ENCODE data around the gene CORO7.

Gene CORO7

GRCh38 chr16:4416200-4417032, at the start of gene CORO7:
Gene CORO7, minus strand, starts transcription at chr16:4416596. Its CDS starts 78 bp downstream, at chr16:4416518.
- peak; percentile 96 for DNase-seq (ENCODE audit: extremely low read depth in 1 of 2, low read depth in 1 of 2)

GRCh38 chr16:4463522-4464163, 47.2 kb upstream of the CORO7 start:
- DNase-seq (ENCODE audit: extremely low read depth in 1 of 2, low read depth in 1 of 2) = no peak

GRCh38 chr16:4461250-4462085, 45.1 kb upstream of the CORO7 start:
- DNase-seq (ENCODE audit: extremely low read depth in 1 of 2, low read depth in 1 of 2) = no peak

DNA sequence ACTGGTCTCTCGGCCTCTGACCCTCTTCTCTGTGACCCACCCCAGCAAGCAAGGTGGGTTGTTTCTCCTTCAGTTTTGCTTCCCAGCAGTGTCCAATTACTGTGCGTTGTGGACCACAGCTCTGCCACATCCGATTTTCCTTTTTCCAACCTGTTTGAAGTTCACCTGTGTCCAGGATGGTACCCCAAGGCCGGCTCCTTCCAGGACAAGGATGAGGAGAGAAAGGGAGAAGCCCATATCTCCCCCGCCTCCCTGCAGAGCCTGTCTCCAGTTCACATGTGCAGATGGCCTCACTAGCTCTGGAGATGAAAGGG, 44.5 kb upstream of the CORO7 start:
- no peak for DNase-seq (ENCODE audit: extremely low read depth in 1 of 2, low read depth in 1 of 2)

DNA sequence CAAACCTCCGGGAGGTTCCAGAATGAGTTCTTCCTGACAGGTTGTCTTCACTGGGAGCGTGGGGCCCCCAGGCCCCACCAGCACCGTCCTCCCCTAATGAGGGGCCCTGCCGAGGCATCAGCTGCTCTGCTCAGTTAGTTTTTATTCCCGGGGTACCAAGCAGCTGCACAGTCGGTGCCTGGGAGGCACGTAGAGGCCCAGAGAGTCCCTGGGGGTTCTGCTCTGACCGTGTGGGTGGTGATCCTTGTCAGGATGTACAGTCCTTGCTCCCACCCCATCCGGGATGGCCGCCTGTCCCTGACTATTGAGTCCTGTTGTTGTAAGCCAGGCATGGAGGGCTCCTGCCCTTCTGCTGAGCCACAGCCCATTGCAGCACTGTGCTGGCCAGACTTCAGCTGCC, 39.6 kb upstream of the CORO7 start:
- DNase-seq (ENCODE audit: extremely low read depth in 1 of 2, low read depth in 1 of 2) = no peak

- DNase-seq (ENCODE audit: extremely low read depth in 1 of 2, low read depth in 1 of 2) = no peak
Measured at GRCh38 chr16:4455081-4455480, 38.7 kb upstream of the CORO7 start.

DNA sequence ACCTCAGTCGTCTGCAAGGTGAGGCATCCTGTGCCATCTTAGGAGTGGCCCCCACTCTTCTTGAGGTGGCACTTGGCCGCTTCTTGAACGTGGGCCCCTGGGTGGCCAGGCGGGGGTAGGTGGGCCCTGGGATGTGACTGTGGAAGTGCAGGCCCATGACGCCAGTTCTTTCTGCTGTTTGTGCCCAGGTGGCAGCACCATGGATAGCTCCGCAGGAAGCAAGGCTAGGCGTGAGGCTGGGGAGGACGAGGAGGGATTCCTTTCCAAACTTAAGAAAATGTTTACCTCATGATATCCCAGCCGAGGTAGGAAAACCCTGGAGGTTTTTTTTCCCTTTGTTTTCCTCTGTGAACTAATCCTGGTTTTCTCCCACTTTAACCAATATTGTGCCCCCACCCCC, 38.2 kb upstream of the CORO7 start:
- DNase-seq (ENCODE audit: extremely low read depth in 1 of 2, low read depth in 1 of 2) = no peak

GRCh38 chr16:4452674-4453073, 36.3 kb upstream of the CORO7 start:
- DNase-seq (ENCODE audit: extremely low read depth in 1 of 2, low read depth in 1 of 2) = no peak

GRCh38 chr16:4450931-4451519, 34.6 kb upstream of the CORO7 start:
- DNase-seq (ENCODE audit: extremely low read depth in 1 of 2, low read depth in 1 of 2) = no peak

DNA sequence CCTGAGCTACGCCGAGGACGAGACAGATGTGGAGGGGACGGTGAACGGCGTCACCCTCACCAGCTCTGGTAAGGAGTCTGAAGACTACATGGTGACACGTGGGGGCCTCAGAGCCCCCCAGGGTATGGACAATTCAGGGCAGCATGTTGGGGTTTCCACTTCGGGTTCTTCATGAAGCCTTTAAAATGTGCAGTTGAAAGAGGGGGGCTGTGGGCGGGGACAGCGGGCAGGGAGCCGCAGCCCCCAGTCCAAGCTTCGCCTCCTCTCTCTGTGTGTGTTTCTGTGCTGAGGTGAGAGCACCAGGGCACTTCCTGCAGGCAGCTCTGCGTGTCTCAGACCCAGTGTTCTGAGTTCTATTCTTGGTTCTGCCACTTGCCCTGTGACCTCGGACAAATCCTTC, 34.0 kb upstream of the CORO7 start:
- DNase-seq (ENCODE audit: extremely low read depth in 1 of 2, low read depth in 1 of 2) = no peak

DNA sequence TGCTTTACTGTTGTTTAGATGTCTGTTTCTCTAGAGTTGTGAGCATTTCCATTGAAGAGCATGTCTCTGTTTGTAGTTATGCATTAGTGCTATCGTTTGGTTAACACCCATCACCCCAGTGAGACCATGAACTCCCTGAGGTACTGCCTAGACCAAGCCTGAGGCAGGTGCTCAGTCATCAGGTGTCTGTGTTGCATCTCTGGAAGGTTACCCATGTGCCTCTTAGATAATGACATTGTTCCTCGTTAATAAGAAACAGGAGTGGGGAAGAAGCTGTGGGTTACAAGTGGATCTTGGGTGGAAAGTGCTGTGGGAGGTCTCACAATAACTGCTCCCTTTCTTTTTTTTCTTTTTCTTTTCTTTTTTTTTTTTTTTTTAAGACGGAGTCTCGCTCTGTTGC, 27.6 kb upstream of the CORO7 start:
- no peak for DNase-seq (ENCODE audit: extremely low read depth in 1 of 2, low read depth in 1 of 2)

DNA sequence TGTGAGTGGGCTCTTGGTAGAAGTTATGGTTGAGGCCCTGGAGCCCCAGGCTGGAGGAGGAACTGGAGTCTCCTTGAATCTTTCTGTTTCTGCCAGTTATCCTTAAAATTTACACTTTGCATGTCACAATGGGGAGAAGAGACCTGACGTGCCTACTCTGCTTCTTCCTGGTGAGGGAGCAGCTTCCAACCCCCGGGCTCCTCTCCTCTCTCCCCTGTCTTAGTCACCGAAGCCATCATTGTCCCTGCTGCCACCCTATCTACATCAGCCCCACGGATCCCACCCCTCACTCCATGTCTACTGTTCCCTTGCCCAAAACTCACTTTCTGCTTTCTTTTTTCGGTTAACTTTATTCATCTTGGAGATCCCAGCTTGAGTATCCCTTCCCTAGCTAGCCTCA, 26.9 kb upstream of the CORO7 start:
- no peak for DNase-seq (ENCODE audit: extremely low read depth in 1 of 2, low read depth in 1 of 2)

DNA sequence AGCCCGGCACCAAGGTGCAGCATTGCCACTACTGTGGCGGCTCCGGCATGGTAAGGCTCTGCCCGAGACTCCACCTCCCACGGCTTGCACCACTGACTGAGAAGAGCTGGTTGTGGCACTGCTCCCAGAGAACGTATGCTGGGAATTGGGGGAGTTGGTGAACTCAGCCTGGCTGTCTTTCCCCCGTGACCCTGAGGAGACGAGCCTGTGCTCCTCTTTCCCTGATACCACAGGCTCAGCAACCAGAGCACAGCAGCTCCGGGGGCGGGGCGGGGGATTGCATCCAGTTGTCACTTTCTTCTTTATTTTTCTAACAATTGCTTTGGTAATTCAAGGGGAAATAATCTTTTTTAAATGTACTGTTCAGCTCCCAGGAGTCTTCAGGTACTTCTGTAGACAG, 26.0 kb upstream of the CORO7 start:
- no peak for DNase-seq (ENCODE audit: extremely low read depth in 1 of 2, low read depth in 1 of 2)

DNA sequence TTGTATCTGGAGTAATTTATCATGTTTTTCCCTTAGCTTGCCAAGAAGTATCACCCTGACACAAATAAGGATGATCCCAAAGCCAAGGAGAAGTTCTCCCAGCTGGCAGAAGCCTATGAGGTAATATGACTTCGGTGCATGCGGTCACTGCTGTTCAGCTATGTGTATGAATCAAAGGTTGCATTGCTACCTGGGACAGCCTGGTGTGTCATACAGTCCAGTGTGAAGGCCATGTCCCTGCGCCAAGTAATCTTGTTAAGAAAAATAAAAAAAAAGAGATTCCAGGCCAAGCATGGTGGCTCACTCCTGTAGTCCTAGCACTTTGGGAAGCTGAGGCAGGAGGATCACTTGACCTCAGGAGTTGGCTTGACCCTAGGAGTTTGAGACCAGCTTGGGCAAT, 21.0 kb upstream of the CORO7 start:
- DNase-seq (ENCODE audit: extremely low read depth in 1 of 2, low read depth in 1 of 2) = no peak

DNA sequence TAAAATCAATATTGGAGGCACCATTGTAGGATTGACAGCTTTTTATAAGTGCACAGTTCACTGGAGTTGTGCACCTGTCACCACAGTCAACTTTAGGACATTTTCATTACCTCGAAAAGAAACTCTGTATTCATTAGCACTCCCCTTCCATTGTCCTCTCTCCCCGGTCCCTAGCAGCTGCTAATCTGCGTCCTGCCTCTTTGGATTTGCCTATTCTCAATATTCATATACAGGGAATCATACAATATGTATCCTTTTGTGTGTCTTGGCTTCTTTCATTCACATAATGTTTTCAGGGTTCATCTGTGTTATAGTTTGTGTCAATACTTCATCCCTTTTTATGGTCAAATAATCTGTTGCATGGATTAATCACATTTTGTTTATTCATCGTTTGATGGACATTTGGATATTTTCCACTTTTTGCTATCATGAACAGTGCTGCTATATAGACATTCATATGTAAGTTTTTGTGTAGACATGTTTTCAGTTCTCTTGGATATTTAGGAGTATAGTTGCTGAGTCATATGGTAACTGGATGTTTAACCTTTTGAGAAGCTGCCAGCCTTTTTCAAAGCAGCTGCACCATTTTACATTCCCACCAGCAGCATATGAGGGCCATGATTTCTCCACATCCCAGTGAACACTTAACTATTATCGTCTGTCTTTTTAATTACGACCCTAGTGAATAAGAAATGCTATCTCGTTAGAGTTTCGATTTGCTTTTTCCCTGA, 19.1 kb upstream of the CORO7 start:
- no peak for DNase-seq (ENCODE audit: extremely low read depth in 1 of 2, low read depth in 1 of 2)

GRCh38 chr16:4433914-4434787, 17.8 kb upstream of the CORO7 start:
- DNase-seq (ENCODE audit: extremely low read depth in 1 of 2, low read depth in 1 of 2) = no peak

GRCh38 chr16:4433228-4433627, 16.8 kb upstream of the CORO7 start:
- DNase-seq (ENCODE audit: extremely low read depth in 1 of 2, low read depth in 1 of 2) = no peak

- no peak for DNase-seq (ENCODE audit: extremely low read depth in 1 of 2, low read depth in 1 of 2)
Measured at GRCh38 chr16:4431023-4431422, 14.6 kb upstream of the CORO7 start.

- no peak for DNase-seq (ENCODE audit: extremely low read depth in 1 of 2, low read depth in 1 of 2)
Measured at GRCh38 chr16:4428500-4428899, 12.1 kb upstream of the CORO7 start.
